ENCODE data around the gene MYO1B.

Gene MYO1B

DNA sequence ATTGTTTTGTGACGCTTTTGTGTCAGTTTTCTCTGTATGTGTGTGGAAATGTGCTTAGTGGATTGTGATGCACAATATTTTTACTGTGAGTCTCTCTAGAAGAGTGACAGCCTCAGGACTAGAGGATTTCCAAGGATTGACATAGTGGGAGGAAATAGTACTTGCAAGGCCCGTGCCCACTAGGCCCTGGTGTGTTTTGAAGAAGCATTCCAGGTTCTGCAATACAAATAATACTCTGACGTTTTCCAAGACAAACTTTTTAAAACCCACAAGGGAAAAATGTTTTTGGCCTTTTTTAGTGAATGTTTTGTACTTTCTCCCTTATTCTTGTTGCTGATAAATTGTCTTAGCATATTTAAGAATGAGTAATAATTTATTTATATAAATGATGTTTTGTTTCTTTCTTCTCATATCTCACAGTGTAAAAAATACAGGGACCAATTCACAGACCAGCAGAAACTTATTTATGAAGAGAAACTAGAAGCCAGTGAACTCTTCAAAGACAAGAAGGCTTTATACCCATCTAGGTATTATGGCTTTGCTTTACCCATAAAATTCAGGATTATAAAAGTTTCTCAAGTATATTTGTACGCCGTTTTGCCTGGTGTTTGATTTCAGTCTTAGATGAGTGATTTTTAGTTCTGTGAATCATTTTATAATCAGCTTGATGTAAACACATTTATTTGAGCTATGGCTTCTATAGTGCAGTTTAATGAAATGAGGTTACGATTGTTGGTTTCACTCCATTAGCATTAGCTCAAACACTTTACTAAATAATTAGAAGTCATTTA is 165.6 kb downstream of the MYO1B start:
- peaks cover 7% of the 10 kb centered on the region for H3K4me1 ChIP-seq (ENCODE audit: insufficient read depth, low read length, poor library complexity, severe bottlenecking)
- no peak overlapping the region for H3K4me3 ChIP-seq (ENCODE audit: low read length, poor library complexity, severe bottlenecking)
- H2AFZ ChIP-seq (ENCODE audit: low read length) = no peak overlapping the region
- H3K9me2 ChIP-seq (replicated peaks; ENCODE audit: low read depth, low read length) = no peaks in the 10 kb centered on the region
- no peaks in the 10 kb centered on the region for H4K20me1 ChIP-seq (ENCODE audit: insufficient read depth, low read length, poor library complexity, severe bottlenecking)
- H3K9ac ChIP-seq (ENCODE audit: low read depth, low read length, poor library complexity, severe bottlenecking) = no peak overlapping the region
- no peaks in the 10 kb centered on the region for H3K79me2 ChIP-seq (ENCODE audit: insufficient read depth, low read length)
- peaks cover 62% of the 10 kb centered on the region for H3K36me3 ChIP-seq (ENCODE audit: insufficient read depth, low read length)
- no peak for TF ChIP-seq EZH2phosphoT487 (IDR thresholded peaks at IDR 0.05; ENCODE audit: borderline replicate concordance)
- TF ChIP-seq, protein P1, sequence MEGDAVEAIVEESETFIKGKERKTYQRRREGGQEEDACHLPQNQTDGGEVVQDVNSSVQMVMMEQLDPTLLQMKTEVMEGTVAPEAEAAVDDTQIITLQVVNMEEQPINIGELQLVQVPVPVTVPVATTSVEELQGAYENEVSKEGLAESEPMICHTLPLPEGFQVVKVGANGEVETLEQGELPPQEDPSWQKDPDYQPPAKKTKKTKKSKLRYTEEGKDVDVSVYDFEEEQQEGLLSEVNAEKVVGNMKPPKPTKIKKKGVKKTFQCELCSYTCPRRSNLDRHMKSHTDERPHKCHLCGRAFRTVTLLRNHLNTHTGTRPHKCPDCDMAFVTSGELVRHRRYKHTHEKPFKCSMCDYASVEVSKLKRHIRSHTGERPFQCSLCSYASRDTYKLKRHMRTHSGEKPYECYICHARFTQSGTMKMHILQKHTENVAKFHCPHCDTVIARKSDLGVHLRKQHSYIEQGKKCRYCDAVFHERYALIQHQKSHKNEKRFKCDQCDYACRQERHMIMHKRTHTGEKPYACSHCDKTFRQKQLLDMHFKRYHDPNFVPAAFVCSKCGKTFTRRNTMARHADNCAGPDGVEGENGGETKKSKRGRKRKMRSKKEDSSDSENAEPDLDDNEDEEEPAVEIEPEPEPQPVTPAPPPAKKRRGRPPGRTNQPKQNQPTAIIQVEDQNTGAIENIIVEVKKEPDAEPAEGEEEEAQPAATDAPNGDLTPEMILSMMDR (conservative IDR thresholded peaks at IDR 0.05; ENCODE audit: low read length) = no peak
- H3K9me3 ChIP-seq (ENCODE audit: insufficient read depth, low read depth, low read length) = no peaks in the 10 kb centered on the region
- no peaks in the 10 kb centered on the region for H3F3A ChIP-seq (ENCODE audit: low read depth)
- no peak overlapping the region for H3K4me2 ChIP-seq (ENCODE audit: low read depth, low read length, poor library complexity, severe bottlenecking)
- no peaks in the 10 kb centered on the region for H3K27me3 ChIP-seq (ENCODE audit: insufficient read depth, low read length, poor library complexity, severe bottlenecking)

DNA sequence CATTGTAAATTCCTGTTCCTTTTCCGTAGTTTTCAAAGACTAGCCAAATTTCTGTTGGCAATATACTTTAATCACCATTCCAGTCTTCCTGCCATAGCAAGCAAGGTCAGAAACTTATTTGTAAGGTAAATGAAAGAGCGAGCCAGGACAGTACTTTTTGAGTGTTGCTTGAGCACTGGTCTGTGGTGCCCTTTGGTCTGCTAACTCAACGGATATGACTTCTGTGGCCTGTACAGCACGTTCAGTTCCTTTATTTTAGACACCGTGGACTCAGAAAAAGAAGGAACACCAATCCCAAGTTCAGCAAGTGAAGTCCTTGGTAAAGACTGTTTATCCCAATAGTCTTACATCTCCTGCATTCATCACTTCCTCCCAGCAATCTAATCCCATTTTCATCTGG is 166.3 kb downstream of the MYO1B start:
- no peaks in the 10 kb centered on the region for H3K9me3 ChIP-seq (ENCODE audit: insufficient read depth, low read depth, low read length)
- TF ChIP-seq EZH2phosphoT487 (IDR thresholded peaks at IDR 0.05; ENCODE audit: borderline replicate concordance) = no peak
- TF ChIP-seq, protein P1 (conservative IDR thresholded peaks at IDR 0.05; ENCODE audit: low read length) = no peak
- no peak overlapping the region for H3K4me3 ChIP-seq (ENCODE audit: low read length, poor library complexity, severe bottlenecking)
- H3K9me2 ChIP-seq (replicated peaks; ENCODE audit: low read depth, low read length) = no peaks in the 10 kb centered on the region
- H4K20me1 ChIP-seq (ENCODE audit: insufficient read depth, low read length, poor library complexity, severe bottlenecking) = no peaks in the 10 kb centered on the region
- no peaks in the 10 kb centered on the region for H3F3A ChIP-seq (ENCODE audit: low read depth)
- H3K4me1 ChIP-seq (ENCODE audit: insufficient read depth, low read length, poor library complexity, severe bottlenecking) = peaks cover 1% of the 10 kb centered on the region
- no peak overlapping the region for H3K4me2 ChIP-seq (ENCODE audit: low read depth, low read length, poor library complexity, severe bottlenecking)
- no peak overlapping the region for H2AFZ ChIP-seq (ENCODE audit: low read length)
- peaks cover 69% of the 10 kb centered on the region for H3K36me3 ChIP-seq (ENCODE audit: insufficient read depth, low read length)
- no peaks in the 10 kb centered on the region for H3K79me2 ChIP-seq (ENCODE audit: insufficient read depth, low read length)
- no peaks in the 10 kb centered on the region for H3K27me3 ChIP-seq (ENCODE audit: insufficient read depth, low read length, poor library complexity, severe bottlenecking)
- no peak overlapping the region for H3K9ac ChIP-seq (ENCODE audit: low read depth, low read length, poor library complexity, severe bottlenecking)

- no peaks in the 10 kb centered on the region for H3F3A ChIP-seq (ENCODE audit: low read depth)
- no peaks in the 10 kb centered on the region for H3K79me2 ChIP-seq (ENCODE audit: insufficient read depth, low read length)
- no peak overlapping the region for H3K9ac ChIP-seq (ENCODE audit: low read depth, low read length, poor library complexity, severe bottlenecking)
- TF ChIP-seq EZH2phosphoT487 (IDR thresholded peaks at IDR 0.05; ENCODE audit: borderline replicate concordance) = no peak
- TF ChIP-seq, protein P1 (conservative IDR thresholded peaks at IDR 0.05; ENCODE audit: low read length) = no peak
- H3K9me2 ChIP-seq (replicated peaks; ENCODE audit: low read depth, low read length) = no peaks in the 10 kb centered on the region
- H3K4me3 ChIP-seq (ENCODE audit: low read length, poor library complexity, severe bottlenecking) = no peak overlapping the region
- H3K4me1 ChIP-seq (ENCODE audit: insufficient read depth, low read length, poor library complexity, severe bottlenecking) = no peaks in the 10 kb centered on the region
- H4K20me1 ChIP-seq (ENCODE audit: insufficient read depth, low read length, poor library complexity, severe bottlenecking) = no peaks in the 10 kb centered on the region
- no peak overlapping the region for H2AFZ ChIP-seq (ENCODE audit: low read length)
- H3K9me3 ChIP-seq (ENCODE audit: insufficient read depth, low read depth, low read length) = no peaks in the 10 kb centered on the region
- H3K4me2 ChIP-seq (ENCODE audit: low read depth, low read length, poor library complexity, severe bottlenecking) = no peak overlapping the region
- no peaks in the 10 kb centered on the region for H3K27me3 ChIP-seq (ENCODE audit: insufficient read depth, low read length, poor library complexity, severe bottlenecking)
- H3K36me3 ChIP-seq (ENCODE audit: insufficient read depth, low read length) = peaks cover 69% of the 10 kb centered on the region
These were observed 167.1 kb downstream of the MYO1B start for GRCh38 chr2:191412353-191412752.

Data from Loucy (cell line).